NCI-H82 treated with DMSO at 0.1 percent for 48 hours (cell line): ENCODE data around the gene OR4N5.
"Not testable (repeated sequence)": the region's sequence is repeated elsewhere in the genome, so short reads cannot be mapped to it uniquely, and the experiment has no call there.

Source experiments
- DNase-seq: peaks from one replicate; lab custom pipeline; 2025; ENCODE audit not compliant: unreplicated experiment; lab: John Stamatoyannopoulos, UW

The OR4N5 gene, protein sequence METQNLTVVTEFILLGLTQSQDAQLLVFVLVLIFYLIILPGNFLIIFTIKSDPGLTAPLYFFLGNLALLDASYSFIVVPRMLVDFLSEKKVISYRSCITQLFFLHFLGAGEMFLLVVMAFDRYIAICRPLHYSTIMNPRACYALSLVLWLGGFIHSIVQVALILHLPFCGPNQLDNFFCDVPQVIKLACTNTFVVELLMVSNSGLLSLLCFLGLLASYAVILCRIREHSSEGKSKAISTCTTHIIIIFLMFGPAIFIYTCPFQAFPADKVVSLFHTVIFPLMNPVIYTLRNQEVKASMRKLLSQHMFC

DNA sequence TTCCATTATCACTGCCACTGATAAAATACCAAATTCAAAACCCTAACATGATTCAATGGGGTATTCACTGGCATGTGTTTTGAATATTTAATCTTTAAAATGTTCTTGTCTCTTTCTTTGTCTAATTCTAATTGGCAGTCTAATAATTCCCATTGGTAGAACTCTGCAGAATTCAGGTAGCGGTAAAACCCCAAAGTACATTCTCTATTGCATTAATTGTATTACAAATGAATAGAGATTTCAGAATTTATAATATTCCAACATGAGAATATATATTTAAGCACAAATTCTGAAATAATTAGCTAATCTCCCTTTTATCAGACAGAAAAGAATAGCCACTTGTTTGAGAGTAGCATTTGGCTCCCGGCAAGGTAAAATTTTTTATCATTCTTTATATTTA is at the start of gene OR4N5:
Gene OR4N5, plus strand, starts transcription at position 301 of the 400 bp plus-strand sequence. CDS start 4,916 bp downstream, outside the sequence.
- no peak for DNase-seq

DNA sequence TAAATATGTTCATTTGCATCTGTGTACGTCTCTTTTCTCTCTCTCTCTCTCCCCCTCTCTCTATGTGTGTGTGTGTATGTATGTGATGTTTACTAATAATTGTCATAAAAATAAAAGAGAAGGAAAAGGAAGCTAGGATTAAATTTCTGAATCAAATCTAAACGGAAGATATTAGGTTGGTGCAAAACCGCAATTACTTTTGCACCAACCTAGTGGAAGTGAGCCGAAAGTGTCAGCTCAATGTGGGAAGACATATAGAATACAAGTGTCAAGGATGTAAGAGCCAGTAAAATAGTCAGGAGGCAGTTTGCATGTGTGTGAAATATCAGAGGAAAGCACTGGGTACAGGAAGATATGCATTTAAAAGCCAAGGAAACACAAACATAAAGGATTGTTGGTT is 46.6 kb upstream of the OR4N5 start:
- DNase-seq, result no peak

DNA sequence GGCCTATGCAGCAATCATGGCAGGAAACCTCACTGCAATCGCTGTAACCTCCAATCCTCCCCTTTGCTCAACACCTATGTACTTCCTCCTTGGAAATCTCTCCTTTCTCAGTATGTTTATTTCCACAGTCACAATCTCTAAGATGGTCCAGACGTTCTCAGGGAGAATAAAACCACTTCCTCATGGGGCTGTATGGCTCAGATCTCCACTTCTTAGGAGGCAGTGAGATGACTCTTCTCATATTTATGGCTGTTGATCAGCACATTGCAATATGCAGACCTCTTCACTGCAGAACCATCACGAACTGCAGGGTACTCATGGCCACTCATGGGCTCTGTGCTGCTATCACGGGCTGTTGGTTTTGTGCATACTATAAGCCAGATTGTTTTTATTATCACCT is 45.2 kb upstream of the OR4N5 start:
- no peak for DNase-seq

DNA sequence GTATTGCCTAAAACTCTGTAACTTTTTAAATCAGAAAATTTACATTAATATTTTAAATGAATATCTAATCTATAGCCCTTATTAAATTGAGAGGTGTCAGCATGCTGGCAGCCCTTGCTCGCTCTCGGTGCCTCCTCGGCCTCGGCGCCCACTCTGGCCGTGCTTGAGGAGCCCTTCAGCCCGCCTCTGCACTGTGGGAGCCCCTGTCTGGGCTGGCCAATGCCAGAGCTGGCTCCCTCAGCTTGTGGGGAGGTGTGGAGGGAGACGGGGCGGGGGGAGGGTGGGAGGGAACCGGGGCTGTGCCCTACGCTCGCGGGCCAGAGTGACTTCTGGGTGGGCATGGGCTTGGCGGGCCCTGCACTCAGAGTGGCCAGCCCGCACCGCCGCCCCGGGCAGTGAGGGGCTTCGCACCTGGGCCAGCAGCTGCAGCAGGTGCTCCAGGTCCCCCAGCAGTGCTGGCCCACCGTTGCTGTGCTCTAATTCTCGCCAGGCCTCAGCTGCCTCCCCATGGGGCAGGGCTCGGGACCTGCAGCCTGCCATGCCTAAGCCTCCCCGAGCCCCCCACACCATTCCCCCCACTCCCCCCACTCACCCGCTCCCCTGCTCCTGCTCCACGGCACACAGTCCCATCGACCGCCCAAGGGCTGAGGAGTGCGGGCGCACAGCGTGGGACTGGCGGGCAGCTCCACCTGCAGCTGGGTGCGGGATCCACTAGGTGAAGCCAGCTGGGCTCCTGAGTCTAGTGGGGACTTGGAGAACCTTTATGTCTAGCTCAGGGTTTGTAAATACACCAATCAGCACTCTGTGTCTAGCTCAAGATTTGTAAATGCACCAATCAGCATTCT is 39.5 kb upstream of the OR4N5 start:
- not testable (repeated sequence) for DNase-seq

DNA sequence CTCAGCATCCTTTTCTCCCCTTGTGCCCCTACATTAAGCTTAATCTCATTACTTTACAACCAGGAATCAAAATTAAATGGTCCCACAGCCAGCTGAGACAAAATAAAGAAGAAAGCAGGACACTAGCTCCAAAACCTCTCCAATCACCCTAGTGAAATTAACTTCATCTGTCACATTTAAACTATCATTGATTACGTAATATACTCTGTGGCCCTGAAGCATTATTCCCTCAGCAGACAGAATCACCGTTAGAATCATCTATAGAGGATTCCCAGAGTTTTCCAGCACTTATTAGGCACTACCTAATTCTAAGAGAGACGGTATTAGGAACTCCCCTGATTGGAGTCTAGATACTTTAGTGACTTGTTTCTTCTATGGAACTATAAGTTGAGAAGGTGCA is 28.2 kb upstream of the OR4N5 start, which contains the start of gene OR4K17:
Gene OR4K17, plus strand, starts transcription at position 302 of the 400 bp plus-strand sequence. CDS start 6,761 bp downstream, outside the sequence.
- no peak for DNase-seq

DNA sequence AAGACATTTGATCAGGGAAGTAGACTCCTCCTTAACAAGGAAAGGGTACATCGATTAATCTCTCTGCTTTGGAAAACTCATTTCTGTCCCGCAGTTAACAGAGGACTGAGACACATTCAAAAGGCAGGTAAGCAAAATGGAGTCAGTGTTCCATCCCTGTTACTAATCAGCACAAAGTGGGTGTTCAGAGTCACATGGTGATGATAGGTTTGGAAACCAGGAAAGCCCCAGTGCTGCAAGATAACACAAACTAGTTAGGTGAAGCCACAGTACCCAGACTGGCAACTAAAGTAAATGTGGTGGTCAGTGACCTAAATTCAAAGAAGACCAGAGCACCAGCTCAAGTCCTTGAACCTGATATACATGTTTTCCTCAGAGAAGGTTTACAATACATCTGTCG is 26.3 kb upstream of the OR4N5 start:
- DNase-seq, result no peak

DNA sequence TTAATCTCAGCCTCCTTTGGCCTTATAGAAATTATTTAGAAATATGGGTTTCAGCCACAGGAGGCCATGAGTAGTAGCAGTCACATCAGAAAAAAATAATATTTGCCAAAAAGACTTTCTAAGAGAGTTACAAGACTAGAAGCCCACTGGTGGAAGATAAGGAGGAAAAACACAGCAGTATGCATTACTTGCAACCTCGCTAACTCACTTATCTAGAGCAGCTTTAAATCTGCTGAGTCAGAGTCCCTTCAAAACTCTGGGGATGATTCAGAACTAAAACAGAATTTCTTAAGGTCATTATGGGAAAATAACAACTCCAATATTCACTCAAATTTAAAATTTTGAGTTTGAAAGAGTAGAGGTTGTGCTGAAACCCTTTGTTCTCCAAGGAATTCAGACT is 21.9 kb upstream of the OR4N5 start:
- DNase-seq, result no peak

DNA sequence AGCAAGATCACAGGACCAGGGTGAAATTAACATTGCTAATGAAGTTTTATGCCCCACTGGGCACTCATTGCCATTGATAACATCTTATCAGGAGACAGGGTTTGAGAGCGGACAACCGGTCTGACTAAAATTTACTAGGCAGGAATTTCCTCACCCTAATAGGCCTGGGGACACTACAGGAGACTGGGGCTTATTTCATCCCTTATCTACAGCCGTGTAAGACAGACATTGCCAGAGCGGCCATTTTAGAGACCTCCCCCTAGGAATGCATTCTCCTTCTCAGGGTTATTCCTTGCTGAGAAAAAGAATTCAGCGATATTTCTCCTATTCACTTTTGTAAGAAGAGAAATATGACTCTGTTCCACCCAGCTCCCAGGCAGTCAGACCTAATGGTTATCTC is 19.8 kb upstream of the OR4N5 start:
- no peak for DNase-seq

DNA sequence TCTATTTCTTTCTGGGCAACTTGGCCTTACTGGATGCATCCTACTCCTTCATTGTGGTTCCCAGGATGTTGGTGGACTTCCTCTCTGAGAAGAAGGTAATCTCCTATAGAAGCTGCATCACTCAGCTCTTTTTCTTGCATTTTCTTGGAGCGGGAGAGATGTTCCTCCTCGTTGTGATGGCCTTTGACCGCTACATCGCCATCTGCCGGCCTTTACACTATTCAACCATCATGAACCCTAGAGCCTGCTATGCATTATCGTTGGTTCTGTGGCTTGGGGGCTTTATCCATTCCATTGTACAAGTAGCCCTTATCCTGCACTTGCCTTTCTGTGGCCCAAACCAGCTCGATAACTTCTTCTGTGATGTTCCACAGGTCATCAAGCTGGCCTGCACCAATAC is 5.3 kb downstream of the OR4N5 start:
- DNase-seq, result no peak

DNA sequence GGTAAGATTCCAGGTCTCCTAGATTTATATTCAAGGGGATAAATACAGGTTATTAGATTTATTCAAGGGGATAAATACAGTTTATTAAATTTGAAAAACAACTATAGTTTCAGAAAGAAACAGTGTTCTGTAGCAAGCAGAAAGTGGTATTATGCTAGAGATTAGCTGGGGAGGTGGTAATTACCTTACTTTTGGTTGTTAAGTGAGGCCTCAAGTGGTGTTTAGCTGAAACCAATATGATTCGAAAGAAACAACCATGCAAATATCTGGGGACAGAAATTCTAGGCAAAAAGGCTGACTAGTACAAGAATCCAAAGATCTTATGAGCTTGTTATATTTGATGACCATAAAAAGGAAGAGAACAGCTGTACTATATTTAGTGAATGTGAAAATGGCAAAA is 6.2 kb downstream of the OR4N5 start:
- DNase-seq, result no peak

DNA sequence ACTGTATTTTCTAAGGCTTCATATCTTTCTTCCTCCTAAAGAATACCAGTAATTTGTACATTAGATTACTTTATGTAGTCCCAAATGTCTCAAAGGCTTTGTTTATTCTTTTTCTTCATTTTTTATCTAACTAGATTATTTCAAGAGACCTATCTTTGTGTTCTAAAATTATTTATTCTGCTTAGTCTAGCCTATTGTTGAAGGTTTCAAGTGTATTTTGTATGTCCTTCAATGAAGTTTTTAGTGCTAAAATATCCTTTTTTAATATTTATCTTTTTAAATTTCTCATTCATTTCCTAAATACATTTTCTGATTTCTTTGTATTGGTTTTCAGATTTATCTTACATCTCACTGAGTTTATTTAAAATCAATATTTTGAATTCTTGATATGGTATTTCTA is 25.8 kb downstream of the OR4N5 start:
- DNase-seq, result no peak

DNA sequence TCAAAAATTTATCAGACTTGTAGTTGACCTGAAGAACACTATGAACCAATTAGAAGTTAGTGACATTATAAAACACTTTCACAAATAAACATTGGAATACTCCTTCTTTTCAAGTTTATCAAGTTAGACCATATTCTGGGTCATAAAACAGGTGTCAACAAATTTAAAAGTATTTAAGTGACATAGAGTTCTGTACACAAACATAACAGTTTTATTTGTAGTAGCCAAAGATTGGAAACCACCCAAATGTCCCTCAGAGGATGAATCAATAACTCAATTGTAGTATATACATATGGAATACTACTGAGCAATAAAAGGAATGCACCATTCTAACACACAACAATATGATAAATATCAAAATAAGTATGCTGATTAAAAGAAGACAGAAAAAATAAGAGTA is 28.5 kb downstream of the OR4N5 start:
- no peak for DNase-seq

DNA sequence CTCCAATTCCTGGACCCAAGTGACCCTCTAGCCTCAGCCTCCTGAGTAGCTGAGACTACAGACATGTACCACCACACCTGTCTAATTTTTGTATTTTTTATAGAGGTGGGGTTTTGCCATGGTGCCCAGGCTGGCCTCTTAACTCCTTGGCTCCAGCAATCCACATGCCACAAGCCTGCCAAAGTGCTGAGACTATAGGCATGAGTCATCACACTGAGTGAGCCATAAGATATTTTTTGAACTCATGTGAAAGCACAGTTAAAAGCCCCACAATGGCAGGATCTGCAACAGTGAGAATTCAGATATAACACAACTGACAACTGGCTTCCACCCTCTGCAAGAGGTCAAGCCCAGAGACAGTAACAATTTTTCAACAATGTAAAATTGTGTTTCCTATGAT is 31.2 kb downstream of the OR4N5 start:
- DNase-seq, result not testable (repeated sequence)

DNA sequence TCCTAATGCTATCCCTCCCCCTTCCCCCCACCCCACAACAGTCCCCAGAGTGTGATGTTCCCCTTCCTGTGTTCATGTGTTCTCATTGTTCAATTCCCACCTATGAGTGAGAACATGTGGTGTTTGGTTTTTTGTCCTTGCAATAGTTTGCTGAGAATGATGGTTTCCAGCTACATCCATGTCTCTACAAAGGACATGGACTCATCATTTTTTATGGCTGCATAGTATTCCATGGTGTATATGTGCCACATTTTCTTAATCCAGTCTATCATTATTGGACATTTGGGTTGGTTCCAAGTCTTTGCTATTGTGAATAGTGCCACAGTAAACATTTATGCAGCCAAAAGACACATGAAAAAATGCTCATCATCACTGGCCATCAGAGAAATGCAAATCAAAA is 35.6 kb downstream of the OR4N5 start:
- DNase-seq, result not testable (repeated sequence)

DNA sequence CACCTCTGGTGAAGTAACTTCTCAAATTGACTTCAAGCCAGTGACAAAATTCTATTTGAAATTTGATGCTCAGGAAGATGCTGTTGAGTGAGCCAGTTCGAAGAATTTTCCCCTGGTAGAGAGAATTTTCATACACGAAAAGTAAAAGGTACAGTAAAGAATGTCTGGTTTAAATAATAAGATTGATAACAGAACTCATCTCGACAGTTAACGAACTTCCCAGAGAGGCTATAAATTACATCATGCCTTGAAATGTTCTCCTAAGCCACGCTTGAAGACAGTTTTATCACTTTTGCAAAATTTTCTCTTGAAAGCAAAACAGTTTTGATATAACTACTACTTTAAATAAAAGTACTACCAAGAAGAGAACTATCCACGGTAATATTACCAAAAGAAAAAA is 37.7 kb downstream of the OR4N5 start:
- DNase-seq, result no peak

DNA sequence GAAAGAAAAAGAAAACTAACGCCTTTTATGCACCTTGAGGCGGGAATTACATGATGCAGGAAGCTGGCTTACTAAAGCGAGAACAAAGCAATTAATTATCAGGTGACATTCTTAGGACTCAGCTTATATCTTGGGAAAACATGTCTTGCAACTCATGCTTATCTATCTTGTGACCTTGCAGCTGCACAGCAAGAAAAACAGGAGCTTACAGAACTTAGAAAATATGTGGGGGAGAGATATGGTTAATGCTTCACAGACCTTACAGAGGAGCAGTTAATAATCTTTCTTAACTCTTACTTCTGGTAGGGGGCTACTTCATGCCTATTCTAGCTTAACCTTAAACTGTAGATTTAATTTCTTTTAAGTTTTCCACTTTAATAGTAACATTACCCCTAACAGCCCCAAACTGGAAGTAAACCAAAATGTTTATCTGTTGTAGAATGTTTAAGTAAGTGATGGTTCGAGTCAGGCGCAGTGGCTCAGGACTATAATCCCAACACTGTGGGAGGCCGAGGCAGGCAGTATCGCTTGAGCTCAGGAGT is 38.9 kb downstream of the OR4N5 start:
- no peak for DNase-seq

DNA sequence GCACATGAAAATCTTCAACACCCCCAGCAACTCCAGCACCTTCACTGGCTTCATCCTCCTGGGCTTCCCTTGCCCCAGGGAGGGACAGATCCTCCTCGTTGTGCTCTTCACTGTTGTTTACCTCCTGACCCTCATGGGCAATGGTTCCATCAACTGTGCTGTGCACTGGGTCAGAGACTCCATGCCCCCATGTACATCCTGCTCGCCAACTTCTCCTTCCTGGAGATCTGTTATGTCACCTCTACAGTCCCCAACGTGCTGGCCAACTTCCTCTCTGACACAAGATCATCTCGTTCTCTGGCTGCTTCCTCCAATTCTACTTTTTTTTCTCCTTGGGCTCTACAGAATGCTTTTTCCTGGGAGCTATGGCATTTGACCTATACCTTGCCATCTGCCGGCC is 40.6 kb downstream of the OR4N5 start:
- DNase-seq, result no peak

DNA sequence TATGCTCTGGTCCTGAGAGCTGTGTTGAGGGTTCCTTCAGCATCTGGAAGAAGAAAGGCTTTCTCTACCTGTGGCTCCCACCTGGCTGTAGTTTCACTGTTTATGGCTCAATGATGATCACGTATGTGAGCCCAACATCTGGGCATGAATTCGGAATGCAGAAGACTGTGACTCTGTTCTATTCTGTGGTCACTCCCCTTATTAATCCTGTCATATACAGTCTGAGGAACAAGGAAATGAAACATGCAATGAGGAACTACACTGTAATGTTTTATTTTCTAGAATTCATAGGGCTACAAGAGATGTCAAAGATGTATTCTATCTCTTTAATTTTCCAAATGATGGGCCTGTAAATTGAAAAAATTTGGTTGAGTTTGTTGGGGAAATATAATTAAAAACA is 41.3 kb downstream of the OR4N5 start:
- no peak for DNase-seq

DNA sequence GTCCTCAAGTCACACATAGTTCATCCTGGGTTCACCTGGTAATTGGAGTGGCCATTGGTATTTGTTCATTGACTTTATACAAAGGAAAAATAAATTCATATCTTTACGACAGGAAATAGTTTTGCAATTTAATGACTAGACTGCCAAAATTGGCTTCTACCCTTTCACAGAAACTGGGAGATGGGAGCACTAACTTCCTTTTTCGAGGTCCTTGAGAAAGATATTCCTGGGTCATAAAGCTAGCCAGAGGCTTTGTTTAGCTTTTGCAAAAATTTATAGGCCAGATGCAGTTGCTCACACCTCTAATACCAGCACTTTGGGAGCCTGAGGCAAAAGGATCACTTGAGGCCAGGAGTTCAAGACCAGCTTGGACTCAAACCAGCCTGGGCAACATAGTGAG is 41.9 kb downstream of the OR4N5 start:
- no peak for DNase-seq

DNA sequence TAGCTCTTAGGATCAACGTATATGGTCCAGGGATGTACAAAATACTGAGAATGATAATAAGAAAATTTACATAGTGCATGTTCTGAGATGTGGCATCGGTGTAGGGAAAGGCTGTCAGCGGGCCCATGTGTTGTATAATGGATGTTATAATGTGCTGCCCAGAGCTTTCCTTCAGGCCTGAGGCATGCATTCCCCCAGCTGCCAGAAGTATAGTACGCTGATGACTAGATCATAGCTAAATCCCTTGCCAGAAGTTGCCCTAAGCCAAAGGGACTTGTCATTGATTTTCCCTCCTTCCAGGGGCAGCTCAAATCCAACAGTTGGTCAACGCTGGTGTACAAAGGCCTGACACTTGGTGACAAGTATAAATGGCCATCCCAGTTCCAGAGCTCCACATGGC is 45.6 kb downstream of the OR4N5 start:
- no peak for DNase-seq

DNA sequence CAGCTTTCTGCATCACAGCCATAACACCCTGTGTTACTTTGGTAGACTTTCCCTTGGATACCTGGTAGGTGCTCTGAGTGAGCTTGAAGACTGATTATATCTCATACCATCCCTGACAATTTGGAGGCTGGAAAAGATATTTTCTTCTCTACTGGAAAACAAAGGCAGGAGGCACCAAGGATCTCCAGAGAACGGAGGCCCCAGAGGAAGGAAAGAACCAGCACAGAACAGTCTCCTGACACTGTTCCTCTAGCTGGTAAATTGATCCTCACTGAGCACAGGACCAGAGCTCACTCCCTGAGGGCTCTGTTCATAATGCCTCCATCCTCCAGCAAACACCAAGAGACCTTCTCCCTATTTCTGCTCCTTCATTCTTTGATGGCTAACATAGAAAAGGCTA is 52.0 kb downstream of the OR4N5 start, which contains the start of gene OR11G2:
Gene OR11G2, plus strand, starts transcription at position 301 of the 400 bp plus-strand sequence. CDS start 6,542 bp downstream, outside the sequence.
- DNase-seq, result no peak

DNA sequence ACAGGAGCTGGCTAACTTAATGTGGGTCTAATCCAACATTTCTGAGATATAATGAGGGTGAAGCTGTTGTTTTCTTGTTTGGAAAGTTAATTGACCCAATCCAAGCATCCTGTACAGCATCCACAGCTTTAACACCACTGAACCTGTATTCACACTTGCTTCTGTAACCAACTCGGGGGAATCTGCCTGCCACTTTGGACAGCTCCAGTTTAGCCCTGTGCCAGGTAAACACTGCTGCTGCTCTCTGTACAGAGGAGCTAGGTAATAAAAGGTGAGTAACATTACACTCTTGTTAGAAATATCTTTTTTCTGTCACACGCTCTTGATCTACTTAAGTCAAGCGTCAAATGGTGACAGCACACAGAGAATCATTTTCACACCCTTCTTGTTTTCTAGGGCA is 52.8 kb downstream of the OR4N5 start:
- DNase-seq, result no peak
